ENCODE measurements around the gene UPF2.

UPF2 gene

DNA sequence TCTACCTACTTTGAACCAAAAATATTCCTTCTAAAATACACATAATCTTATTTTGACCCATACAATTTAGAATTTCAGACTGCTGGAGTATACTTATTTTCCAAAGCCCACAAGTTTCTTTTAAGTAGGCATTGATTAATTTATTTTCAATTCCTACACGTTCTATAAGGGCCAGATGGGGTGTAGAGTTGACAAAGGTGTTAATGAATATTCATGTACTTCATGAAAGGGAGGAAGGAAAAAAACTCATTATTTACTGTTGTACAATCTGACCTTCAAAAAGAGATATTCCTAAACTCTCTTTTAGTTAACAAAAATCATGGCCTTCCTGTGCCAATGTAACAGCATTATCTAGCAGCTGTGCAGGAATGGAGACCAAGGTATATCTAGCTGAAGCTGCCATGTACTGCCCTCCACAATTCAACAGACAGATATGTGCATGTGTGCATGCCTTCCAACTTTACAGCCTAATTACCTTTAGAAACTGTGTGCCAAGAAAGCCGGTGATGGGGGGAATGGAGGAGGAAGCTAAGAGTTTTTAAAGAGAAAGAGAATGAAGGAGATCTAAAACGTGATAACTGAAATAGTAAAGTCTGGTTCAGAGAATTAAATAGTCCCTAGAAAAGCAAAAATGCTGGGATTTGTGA, 108.9 kb downstream of the UPF2 start:
- TF ChIP-seq, protein P1, sequence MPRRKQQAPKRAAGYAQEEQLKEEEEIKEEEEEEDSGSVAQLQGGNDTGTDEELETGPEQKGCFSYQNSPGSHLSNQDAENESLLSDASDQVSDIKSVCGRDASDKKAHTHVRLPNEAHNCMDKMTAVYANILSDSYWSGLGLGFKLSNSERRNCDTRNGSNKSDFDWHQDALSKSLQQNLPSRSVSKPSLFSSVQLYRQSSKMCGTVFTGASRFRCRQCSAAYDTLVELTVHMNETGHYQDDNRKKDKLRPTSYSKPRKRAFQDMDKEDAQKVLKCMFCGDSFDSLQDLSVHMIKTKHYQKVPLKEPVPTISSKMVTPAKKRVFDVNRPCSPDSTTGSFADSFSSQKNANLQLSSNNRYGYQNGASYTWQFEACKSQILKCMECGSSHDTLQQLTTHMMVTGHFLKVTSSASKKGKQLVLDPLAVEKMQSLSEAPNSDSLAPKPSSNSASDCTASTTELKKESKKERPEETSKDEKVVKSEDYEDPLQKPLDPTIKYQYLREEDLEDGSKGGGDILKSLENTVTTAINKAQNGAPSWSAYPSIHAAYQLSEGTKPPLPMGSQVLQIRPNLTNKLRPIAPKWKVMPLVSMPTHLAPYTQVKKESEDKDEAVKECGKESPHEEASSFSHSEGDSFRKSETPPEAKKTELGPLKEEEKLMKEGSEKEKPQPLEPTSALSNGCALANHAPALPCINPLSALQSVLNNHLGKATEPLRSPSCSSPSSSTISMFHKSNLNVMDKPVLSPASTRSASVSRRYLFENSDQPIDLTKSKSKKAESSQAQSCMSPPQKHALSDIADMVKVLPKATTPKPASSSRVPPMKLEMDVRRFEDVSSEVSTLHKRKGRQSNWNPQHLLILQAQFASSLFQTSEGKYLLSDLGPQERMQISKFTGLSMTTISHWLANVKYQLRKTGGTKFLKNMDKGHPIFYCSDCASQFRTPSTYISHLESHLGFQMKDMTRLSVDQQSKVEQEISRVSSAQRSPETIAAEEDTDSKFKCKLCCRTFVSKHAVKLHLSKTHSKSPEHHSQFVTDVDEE (CRISPR knock-in tag; IDR thresholded peaks at IDR 0.05), result no peak
- TF ChIP-seq, protein P2, sequence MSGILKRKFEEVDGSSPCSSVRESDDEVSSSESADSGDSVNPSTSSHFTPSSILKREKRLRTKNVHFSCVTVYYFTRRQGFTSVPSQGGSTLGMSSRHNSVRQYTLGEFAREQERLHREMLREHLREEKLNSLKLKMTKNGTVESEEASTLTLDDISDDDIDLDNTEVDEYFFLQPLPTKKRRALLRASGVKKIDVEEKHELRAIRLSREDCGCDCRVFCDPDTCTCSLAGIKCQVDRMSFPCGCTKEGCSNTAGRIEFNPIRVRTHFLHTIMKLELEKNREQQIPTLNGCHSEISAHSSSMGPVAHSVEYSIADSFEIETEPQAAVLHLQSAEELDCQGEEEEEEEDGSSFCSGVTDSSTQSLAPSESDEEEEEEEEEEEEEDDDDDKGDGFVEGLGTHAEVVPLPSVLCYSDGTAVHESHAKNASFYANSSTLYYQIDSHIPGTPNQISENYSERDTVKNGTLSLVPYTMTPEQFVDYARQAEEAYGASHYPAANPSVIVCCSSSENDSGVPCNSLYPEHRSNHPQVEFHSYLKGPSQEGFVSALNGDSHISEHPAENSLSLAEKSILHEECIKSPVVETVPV (CRISPR knock-in tag; IDR thresholded peaks at IDR 0.05), result no peak
- TF ChIP-seq BACH2 (CRISPR knock-in tag; IDR thresholded peaks at IDR 0.05; ENCODE audit: borderline replicate concordance) (no peak), RARB (CRISPR knock-in tag; IDR thresholded peaks at IDR 0.05) (no peak), ZC3H10 (CRISPR knock-in tag; IDR thresholded peaks at IDR 0.05) (no peak)
- ATAC-seq, result peak; percentile 31; the same call in 1 of the 3 replicates

DNA sequence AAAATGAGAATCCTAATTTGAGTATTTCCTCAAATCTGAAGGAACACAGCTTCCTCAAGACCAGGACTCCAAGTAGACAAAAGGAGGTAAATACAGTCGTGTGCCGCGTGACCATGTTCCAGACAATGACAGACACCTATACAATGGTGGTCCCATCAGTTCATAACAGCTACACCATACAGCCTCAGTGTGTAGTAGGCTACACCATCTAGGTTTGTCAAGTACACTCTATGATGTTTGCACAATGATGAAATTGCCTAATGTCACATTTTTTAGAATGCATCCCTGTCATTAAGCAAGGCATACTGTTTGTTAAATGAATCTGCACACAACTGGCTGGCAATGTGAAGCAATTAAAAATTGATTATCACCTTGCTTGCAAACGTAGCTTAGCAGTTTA, 111.6 kb downstream of the UPF2 start:
- no peak for TF ChIP-seq ISL1 (CRISPR knock-in tag; IDR thresholded peaks at IDR 0.05)
- TF ChIP-seq ESRRG (CRISPR knock-in tag; IDR thresholded peaks at IDR 0.05), result no peak
- no peak for TF ChIP-seq GLIS3 (CRISPR knock-in tag; IDR thresholded peaks at IDR 0.05)
- no peak for TF ChIP-seq BACH2 (CRISPR knock-in tag; IDR thresholded peaks at IDR 0.05; ENCODE audit: borderline replicate concordance)
- no peak for TF ChIP-seq ZC3H10 (CRISPR knock-in tag; IDR thresholded peaks at IDR 0.05)
- TF ChIP-seq CSDC2 (CRISPR knock-in tag; IDR thresholded peaks at IDR 0.05), result no peak
- TF ChIP-seq ZFP3 (CRISPR knock-in tag; IDR thresholded peaks at IDR 0.05), result no peak
- TF ChIP-seq RARB (CRISPR knock-in tag; IDR thresholded peaks at IDR 0.05), result no peak
- TF ChIP-seq, protein P3, sequence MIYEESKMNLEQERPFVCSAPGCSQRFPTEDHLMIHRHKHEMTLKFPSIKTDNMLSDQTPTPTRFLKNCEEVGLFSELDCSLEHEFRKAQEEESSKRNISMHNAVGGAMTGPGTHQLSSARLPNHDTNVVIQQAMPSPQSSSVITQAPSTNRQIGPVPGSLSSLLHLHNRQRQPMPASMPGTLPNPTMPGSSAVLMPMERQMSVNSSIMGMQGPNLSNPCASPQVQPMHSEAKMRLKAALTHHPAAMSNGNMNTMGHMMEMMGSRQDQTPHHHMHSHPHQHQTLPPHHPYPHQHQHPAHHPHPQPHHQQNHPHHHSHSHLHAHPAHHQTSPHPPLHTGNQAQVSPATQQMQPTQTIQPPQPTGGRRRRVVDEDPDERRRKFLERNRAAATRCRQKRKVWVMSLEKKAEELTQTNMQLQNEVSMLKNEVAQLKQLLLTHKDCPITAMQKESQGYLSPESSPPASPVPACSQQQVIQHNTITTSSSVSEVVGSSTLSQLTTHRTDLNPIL (CRISPR knock-in tag; IDR thresholded peaks at IDR 0.05; ENCODE audit: low read depth), result no peak
- TF ChIP-seq, protein P4, sequence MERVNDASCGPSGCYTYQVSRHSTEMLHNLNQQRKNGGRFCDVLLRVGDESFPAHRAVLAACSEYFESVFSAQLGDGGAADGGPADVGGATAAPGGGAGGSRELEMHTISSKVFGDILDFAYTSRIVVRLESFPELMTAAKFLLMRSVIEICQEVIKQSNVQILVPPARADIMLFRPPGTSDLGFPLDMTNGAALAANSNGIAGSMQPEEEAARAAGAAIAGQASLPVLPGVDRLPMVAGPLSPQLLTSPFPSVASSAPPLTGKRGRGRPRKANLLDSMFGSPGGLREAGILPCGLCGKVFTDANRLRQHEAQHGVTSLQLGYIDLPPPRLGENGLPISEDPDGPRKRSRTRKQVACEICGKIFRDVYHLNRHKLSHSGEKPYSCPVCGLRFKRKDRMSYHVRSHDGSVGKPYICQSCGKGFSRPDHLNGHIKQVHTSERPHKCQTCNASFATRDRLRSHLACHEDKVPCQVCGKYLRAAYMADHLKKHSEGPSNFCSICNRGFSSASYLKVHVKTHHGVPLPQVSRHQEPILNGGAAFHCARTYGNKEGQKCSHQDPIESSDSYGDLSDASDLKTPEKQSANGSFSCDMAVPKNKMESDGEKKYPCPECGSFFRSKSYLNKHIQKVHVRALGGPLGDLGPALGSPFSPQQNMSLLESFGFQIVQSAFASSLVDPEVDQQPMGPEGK (CRISPR knock-in tag; IDR thresholded peaks at IDR 0.05; ENCODE audit: borderline replicate concordance), result no peak
- TF ChIP-seq OSR1 (CRISPR knock-in tag; IDR thresholded peaks at IDR 0.05), result no peak
- TF ChIP-seq ZNF565 (CRISPR knock-in tag; conservative IDR thresholded peaks at IDR 0.05; ENCODE audit: low read depth), result no peak
- TF ChIP-seq, protein P1 (CRISPR knock-in tag; IDR thresholded peaks at IDR 0.05), result no peak
- no peak for TF ChIP-seq ARNTL (CRISPR knock-in tag; IDR thresholded peaks at IDR 0.05; ENCODE audit: borderline replicate concordance, low read depth)
- TF ChIP-seq, protein P2 (CRISPR knock-in tag; IDR thresholded peaks at IDR 0.05), result no peak
- TF ChIP-seq PPARA (CRISPR knock-in tag; IDR thresholded peaks at IDR 0.05; ENCODE audit: borderline replicate concordance), result no peak
- no peak for TF ChIP-seq ZNF70 (CRISPR knock-in tag; IDR thresholded peaks at IDR 0.05)
- TF ChIP-seq SNAI2 (CRISPR knock-in tag; IDR thresholded peaks at IDR 0.05), result no peak
- TF ChIP-seq TOX (CRISPR knock-in tag; IDR thresholded peaks at IDR 0.05; ENCODE audit: borderline replicate concordance), result no peak
- no peak for TF ChIP-seq ZNF8 (CRISPR knock-in tag; IDR thresholded peaks at IDR 0.05)
- no peak for ATAC-seq
